T-cell (primary cell): Measurements from ENCODE around the gene SAMD4A. TPM values are rescaled to one million over a fixed set of nuclear protein-coding genes. Genes with fewer than 3 reads are reported as not detected.
A peak's percentile ranks its signal among the peaks of the same experiment; 100 is the strongest.

ENCODE experiments used
- ATAC-seq, 4 experiments: fragments of 200-7000 bp in 3 of 4; fragments of 150-1000 bp in 1 of 4; cut with Tn5 transposase; replicated peaks in 1 of 4; 1 replicate in 3 of 4; 2 replicates in 1 of 4; pipeline ENCODE4 v1.10.0; 2021; ENCODE audit warnings: moderate library complexity in 3 of 4, mild to moderate bottlenecking in 2 of 4, moderate number of reproducible peaks in 1 of 4
- CTCF ChIA-PET, 2 donors: fragments of 300-600 bp; sonication (Branson Sonifier 250); formaldehyde crosslinking; loops; one replicate each; lab custom pipeline; 2022; ENCODE audit warnings: antibody characterized with exemption in 2 of 2; lab: Charles Lee
- POLR2A ChIA-PET, 2 donors: fragments of 300-600 bp; sonication (Branson Sonifier 250); formaldehyde crosslinking; loops; one replicate each; lab custom pipeline; 2022; ENCODE audit warnings: antibody characterized with exemption in 2 of 2; lab: Charles Lee
- DNase-seq, 35 experiments: peaks; one replicate each; pipeline versions ENCODE4 v3.0.0 to v3.0.0-alpha.2; 2013 to 2023
- H3K27ac ChIP-seq: one replicate; pipeline ENCODE4 v1.5.1; 2013; ENCODE audit warnings: low read length
- H3K27me3 ChIP-seq, 2 experiments: replicated peaks in 1 of 2; 1 replicate in 1 of 2; 2 replicates in 1 of 2; pipeline versions ENCODE4 v1.6.1 to v1.7.0; 2013; ENCODE audit warnings: low read length in 1 of 2, mixed read lengths in 1 of 2; ENCODE audit not compliant: control insufficient read depth in 2 of 2, insufficient read depth in 2 of 2; ENCODE audit errors: extremely low read depth in 1 of 2
- H3K36me3 ChIP-seq, 2 donors: 1 replicate in 1 of 2; 2 replicates in 1 of 2; pipeline versions ENCODE4 v1.6.1 to v1.7.0; 2013; ENCODE audit warnings: low read length in 1 of 2; ENCODE audit not compliant: control insufficient read depth in 2 of 2, insufficient read depth in 1 of 2; ENCODE audit errors: extremely low read depth in 1 of 2
- H3K4me1 ChIP-seq, 2 experiments: 1 replicate in 1 of 2; 2 replicates in 1 of 2; pipeline versions ENCODE4 v1.6.1 to v1.7.0; 2013; ENCODE audit warnings: low read length in 2 of 2, mixed read lengths in 1 of 2; ENCODE audit not compliant: insufficient read depth in 2 of 2, control insufficient read depth in 1 of 2; ENCODE audit errors: extremely low read depth in 1 of 2
- H3K4me3 ChIP-seq, 2 donors: 1 replicate in 1 of 2; 2 replicates in 1 of 2; pipeline versions ENCODE4 v1.5.1 to v1.7.0; 2013; ENCODE audit warnings: mild to moderate bottlenecking in 2 of 2, low read length in 1 of 2, moderate library complexity in 1 of 2; ENCODE audit not compliant: control insufficient read depth in 1 of 2; ENCODE audit errors: extremely low read depth in 1 of 2
- H3K9me3 ChIP-seq: 2 replicates; pipeline ENCODE4 v1.7.0; 2013
- H3K27ac Mint-ChIP-seq, 2 donors: one replicate each; pipeline ENCODE4 v1.8.0; 2020 to 2021; ENCODE audit warnings: mild to moderate bottlenecking in 2 of 2, mixed read lengths in 2 of 2
- H3K27me3 Mint-ChIP-seq, 2 donors: one replicate each; pipeline ENCODE4 v1.8.0; 2021 to 2022; ENCODE audit warnings: mixed read lengths in 2 of 2
- H3K36me3 Mint-ChIP-seq: one replicate; pipeline ENCODE4 v1.8.0; 2021; ENCODE audit warnings: mixed read lengths
- H3K4me1 Mint-ChIP-seq, 3 donors: one replicate each; pipeline ENCODE4 v1.8.0; 2020 to 2022; ENCODE audit warnings: mixed read lengths in 3 of 3, mild to moderate bottlenecking in 1 of 3
- H3K4me3 Mint-ChIP-seq, 3 donors: one replicate each; pipeline ENCODE4 v1.8.0; 2020 to 2022; ENCODE audit warnings: mild to moderate bottlenecking in 3 of 3, mixed read lengths in 3 of 3, moderate library complexity in 3 of 3
- H3K9me3 Mint-ChIP-seq, 3 donors: one replicate each; pipeline ENCODE4 v1.8.0; 2020 to 2022; ENCODE audit warnings: mixed read lengths in 3 of 3
- WGBS: methylation state at CpG from one replicate; pipeline ENCODE4 v1.1.5; 2013; ENCODE audit warnings: missing lambda C conversion rate; ENCODE audit not compliant: insufficient coverage; 5-methylcytosine and 5-hydroxymethylcytosine counted together
- total RNA-seq, 35 experiments: library from RNA in 6 of 35; stranded (reverse) in 6 of 35; fragments of 120-200 nt in 1 of 35; gene quantifications; one replicate each; pipeline versions ENCODE4 v1.2.1 to v1.2.4 and lab custom pipeline; 2013 to 2026

Gene SAMD4A
- total RNA-seq, 5 donors from 2014 or later (not counting 1 experiment from before 2014, with no cell fraction given), result 1.2 to 3.9 (median 1.3) TPM

- Histone ChIP-seq H3K4me3 (no peak overlapping the region), H3K4me1 (peaks cover 0 to 7% of the 10 kb centered on the region in 2 experiments), H3K9me3 (no peaks in the 10 kb centered on the region), H3K27ac (no peak overlapping the region), H3K27me3 (peaks cover 0 to 13% of the 10 kb centered on the region in 2 experiments), H3K36me3 (no peaks in the 10 kb centered on the region)
- ATAC-seq (no peak), DNase-seq (no peak)
- no peaks in the 10 kb centered on the region for H3K9me3 Mint-ChIP-seq
- POLR2A ChIA-PET, result no interaction called here
- H3K27me3 Mint-ChIP-seq, result peaks cover 0 to 6% of the 10 kb centered on the region in 2 donors
- 33% methylated on average over 1 of the region's 2 CpGs for WGBS
- CTCF ChIA-PET, result interaction anchor here in 1 of 2 donors (1.1 kb wide), 1 partner anchor 113 kb away, joined by 3 read pairs; no protein-coding TSS in a partner anchor
- H3K27ac Mint-ChIP-seq, result no peak overlapping the region
- H3K4me3 Mint-ChIP-seq, result no peak overlapping the region
- peaks cover 2 to 9% (median 4%) of the 10 kb centered on the region in 3 donors for H3K4me1 Mint-ChIP-seq
- H3K36me3 Mint-ChIP-seq, result no peaks in the 10 kb centered on the region
Observed at GRCh38 chr14:54664961-54665360, 98.0 kb downstream of the SAMD4A start.

- Mint-ChIP-seq H3K27ac (no peak overlapping the region), H3K9me3 (no peaks in the 10 kb centered on the region), H3K36me3 (no peaks in the 10 kb centered on the region), H3K4me1 (peaks cover 6 to 19% (median 13%) of the 10 kb centered on the region in 3 donors), H3K4me3 (no peak overlapping the region), H3K27me3 (peaks cover 0 to 6% of the 10 kb centered on the region in 2 donors)
- Histone ChIP-seq H3K4me3 (no peak overlapping the region), H3K27ac (no peak overlapping the region), H3K9me3 (no peaks in the 10 kb centered on the region), H3K36me3 (no peaks in the 10 kb centered on the region), H3K27me3 (peaks cover 0 to 13% of the 10 kb centered on the region in 2 experiments), H3K4me1 (peaks cover 0 to 15% of the 10 kb centered on the region in 2 experiments)
- CTCF ChIA-PET, result interaction anchor here (0.7 to 1.0 kb wide), 2 partner anchors 56 to 107 kb away, joined by 3 read pairs; no protein-coding TSS in a partner anchor
- no CpG with 5 or more reads among the region's 1 CpG for WGBS
- POLR2A ChIA-PET, result interaction anchor here in 1 of 2 donors (0.7 kb wide), 1 partner anchor 50 kb away, joined by 3 read pairs; no protein-coding TSS in a partner anchor
- ATAC-seq (no peak), DNase-seq (no peak)
Observed at GRCh38 chr14:54665946-54666345, 99.0 kb downstream of the SAMD4A start.

GRCh38 chr14:54667026-54667744, 100.3 kb downstream of the SAMD4A start:
- no peak overlapping the region for H3K27ac Mint-ChIP-seq
- ATAC-seq, result no peak
- POLR2A ChIA-PET, result interaction anchor here in 1 of 2 donors (0.5 kb wide), 1 partner anchor 85 kb away, joined by 3 read pairs; no protein-coding TSS in a partner anchor
- Histone ChIP-seq H3K27ac (no peak overlapping the region), H3K4me3 (no peak overlapping the region), H3K36me3 (no peaks in the 10 kb centered on the region), H3K27me3 (peaks cover 0 to 17% of the 10 kb centered on the region in 2 experiments), H3K9me3 (no peaks in the 10 kb centered on the region), H3K4me1 (peaks cover 0 to 23% of the 10 kb centered on the region in 2 experiments)
- peaks cover 6 to 20% (median 13%) of the 10 kb centered on the region in 3 donors for H3K4me1 Mint-ChIP-seq
- H3K36me3 Mint-ChIP-seq, result no peaks in the 10 kb centered on the region
- no peak overlapping the region for H3K4me3 Mint-ChIP-seq
- 80% methylated on average over 1 of the region's 4 CpGs for WGBS
- CTCF ChIA-PET, result interaction anchor here in 1 of 2 donors (1.0 kb wide), 1 partner anchor 54 kb away, joined by 3 read pairs; no protein-coding TSS in a partner anchor
- H3K27me3 Mint-ChIP-seq, result peaks cover 3 to 6% of the 10 kb centered on the region in 2 donors
- no peaks in the 10 kb centered on the region for H3K9me3 Mint-ChIP-seq
- DNase-seq, result no peak

GRCh38 chr14:54667764-54668163, 100.8 kb downstream of the SAMD4A start:
- WGBS, result 100% methylated on average over 4 of the region's 8 CpGs
- ATAC-seq, result no peak
- DNase-seq, result no peak

GRCh38 chr14:54669721-54670561, 103.0 kb downstream of the SAMD4A start:
- ChIA-PET CTCF (interaction anchor here in 1 of 2 donors (0.9 to 2.8 kb wide), 2 partner anchors 106 to 1138 kb away, joined by 4 to 12 read pairs; no protein-coding TSS in a partner anchor), POLR2A (interaction anchor here in 1 of 2 donors (1.2 kb wide), 1 partner anchor 104 kb away, joined by 5 read pairs; no protein-coding TSS in a partner anchor)
- ATAC-seq, result peak in 2 of 4 experiments; percentile 35 to 75
- 54% methylated on average over 8 of the region's 20 CpGs for WGBS
- Mint-ChIP-seq H3K4me1 (peaks cover 6 to 16% (median 13%) of the 10 kb centered on the region in 3 donors), H3K27ac (no peak overlapping the region), H3K36me3 (no peaks in the 10 kb centered on the region), H3K27me3 (peaks cover 3 to 6% of the 10 kb centered on the region in 2 donors), H3K9me3 (no peaks in the 10 kb centered on the region), H3K4me3 (no peak overlapping the region)
- Histone ChIP-seq H3K9me3 (no peaks in the 10 kb centered on the region), H3K4me1 (peaks cover 0 to 23% of the 10 kb centered on the region in 2 experiments), H3K36me3 (no peaks in the 10 kb centered on the region), H3K4me3 (no peak overlapping the region), H3K27me3 (peaks cover 0 to 22% of the 10 kb centered on the region in 2 experiments), H3K27ac (no peak overlapping the region)
- DNase-seq, result peak in 30 of 35 experiments; percentile 0 to 52 (median 24)

More at GRCh38 chr14:54667764-54668163, 100.8 kb downstream of the SAMD4A start:
- H3K9me3 Mint-ChIP-seq, result no peaks in the 10 kb centered on the region
- no peaks in the 10 kb centered on the region for H3K36me3 Mint-ChIP-seq
- no peak overlapping the region for H3K27ac Mint-ChIP-seq
- peaks cover 0 to 12% of the 10 kb centered on the region in 2 experiments for H3K27me3 ChIP-seq
- H3K9me3 ChIP-seq, result no peaks in the 10 kb centered on the region
- no peak overlapping the region for H3K4me3 ChIP-seq
- H3K4me1 ChIP-seq, result peaks cover 0 to 23% of the 10 kb centered on the region in 2 experiments
- H3K27me3 Mint-ChIP-seq, result peaks cover 3 to 6% of the 10 kb centered on the region in 2 donors
- ChIA-PET CTCF (no interaction called here), POLR2A (no interaction called here)
- peaks cover 6 to 20% (median 13%) of the 10 kb centered on the region in 3 donors for H3K4me1 Mint-ChIP-seq
- H3K27ac ChIP-seq, result no peak overlapping the region
- no peak overlapping the region for H3K4me3 Mint-ChIP-seq
- H3K36me3 ChIP-seq, result no peaks in the 10 kb centered on the region
